Naive thymus-derived CD4-positive, alpha-beta T cell (primary cell): Measurements from ENCODE around the gene MATK. TPM values are rescaled to one million over a fixed set of nuclear protein-coding genes. Genes with fewer than 3 reads are reported as not detected.
A peak's percentile ranks its signal among the peaks of the same experiment; 100 is the strongest.

Source experiments
- ATAC-seq: fragments of 150-1000 bp; cut with Tn5 transposase; 2 replicates; pipeline ENCODE4 v1.10.0; 2021; ENCODE audit warnings: mild to moderate bottlenecking, moderate library complexity
- CTCF ChIA-PET: fragments of 350-600 bp; sonication (Branson Sonifier 250); formaldehyde crosslinking; loops from one replicate; lab custom pipeline; 2021; ENCODE audit warnings: antibody characterized with exemption; lab: Charles Lee
- POLR2A ChIA-PET: fragments of 350-600 bp; sonication (Branson Sonifier 250); formaldehyde crosslinking; loops from one replicate; lab custom pipeline; 2021; ENCODE audit warnings: antibody characterized with exemption, inconsistent platforms; lab: Charles Lee
- DNase-seq, 9 donors: peaks; one replicate each; pipeline versions ENCODE4 v3.0.0 to v3.0.0-alpha.2; 2020 to 2022; ENCODE audit warnings: mixed read lengths in 1 of 9
- H3K27ac ChIP-seq: one replicate; pipeline ENCODE4 v1.7.0; 2013; ENCODE audit warnings: mild to moderate bottlenecking, low read depth, low read length, moderate library complexity
- H3K27me3 ChIP-seq, 2 donors: one replicate each; pipeline ENCODE4 v1.7.0; 2013; ENCODE audit warnings: low read length in 2 of 2, mild to moderate bottlenecking in 2 of 2, moderate library complexity in 2 of 2; ENCODE audit not compliant: control insufficient read depth in 2 of 2, insufficient read depth in 2 of 2
- H3K36me3 ChIP-seq, 3 experiments: 1 replicate in 2 of 3; 2 replicates in 1 of 3; pipeline ENCODE4 v1.7.0; 2013; ENCODE audit warnings: low read length in 3 of 3, mild to moderate bottlenecking in 3 of 3, moderate library complexity in 1 of 3; ENCODE audit not compliant: insufficient read depth in 3 of 3, control insufficient read depth in 2 of 3
- H3K4me1 ChIP-seq, 2 donors: one replicate each; pipeline ENCODE4 v1.7.0; 2013; ENCODE audit warnings: low read length in 2 of 2, mild to moderate bottlenecking in 2 of 2, moderate library complexity in 1 of 2; ENCODE audit not compliant: control insufficient read depth in 2 of 2, insufficient read depth in 2 of 2
- H3K4me3 ChIP-seq: 2 replicates; pipeline ENCODE4 v1.7.0; 2013; ENCODE audit warnings: mild to moderate bottlenecking, low read length
- H3K9me3 ChIP-seq, 3 experiments: 1 replicate in 2 of 3; 2 replicates in 1 of 3; pipeline ENCODE4 v1.7.0; 2013; ENCODE audit warnings: low read length in 3 of 3; ENCODE audit not compliant: control insufficient read depth in 2 of 3
- H3K27ac Mint-ChIP-seq, 9 donors: one replicate each; pipeline ENCODE4 v1.8.0; 2020 to 2022; ENCODE audit warnings: mixed read lengths in 9 of 9, mild to moderate bottlenecking in 8 of 9, moderate library complexity in 5 of 9, inconsistent platforms in 2 of 9
- H3K27me3 Mint-ChIP-seq, 5 donors: one replicate each; pipeline ENCODE4 v1.8.0; 2021 to 2022; ENCODE audit warnings: mixed read lengths in 5 of 5, mild to moderate bottlenecking in 1 of 5
- H3K36me3 Mint-ChIP-seq, 5 donors: one replicate each; pipeline ENCODE4 v1.8.0; 2020 to 2022; ENCODE audit warnings: mixed read lengths in 5 of 5, mild to moderate bottlenecking in 3 of 5, inconsistent platforms in 1 of 5
- H3K4me1 Mint-ChIP-seq, 7 donors: one replicate each; pipeline ENCODE4 v1.8.0; 2020 to 2022; ENCODE audit warnings: mixed read lengths in 7 of 7, mild to moderate bottlenecking in 3 of 7, inconsistent platforms in 1 of 7
- H3K4me3 Mint-ChIP-seq, 10 donors: one replicate each; pipeline ENCODE4 v1.8.0; 2020 to 2022; ENCODE audit warnings: mild to moderate bottlenecking in 10 of 10, mixed read lengths in 10 of 10, moderate library complexity in 6 of 10, inconsistent platforms in 2 of 10
- H3K9me3 Mint-ChIP-seq, 11 donors: one replicate each; pipeline ENCODE4 v1.8.0; 2020 to 2022; ENCODE audit warnings: mixed read lengths in 11 of 11, mild to moderate bottlenecking in 4 of 11, inconsistent platforms in 1 of 11, moderate library complexity in 1 of 11
- intact Hi-C, 2 donors: fragments of 100-400 bp; cut with micrococcal nuclease; formaldehyde crosslinking; loops; one replicate each; pipeline ENCODE4 v1.15.1; 2023
- polyA plus RNA-seq, 2 donors: library from polyadenylated mRNA; unstranded; fragments of 300-500 nt; fragmentation: Illumina TruSeq; gene quantifications; one replicate each; pipeline ENCODE4 v1.2.3, GENCODE V29; 2021
- total RNA-seq, 6 experiments: library from RNA in 5 of 6; stranded (reverse) in 5 of 6; gene quantifications; 1 replicate in 5 of 6; 2 replicates in 1 of 6; pipeline ENCODE4 v1.2.3 and lab custom pipeline; 2021 to 2026

Gene MATK
- total and polyA plus RNA-seq, 7 experiments from 2014 or later: 1.6 to 32.6 (median 13.0) TPM

DNA sequence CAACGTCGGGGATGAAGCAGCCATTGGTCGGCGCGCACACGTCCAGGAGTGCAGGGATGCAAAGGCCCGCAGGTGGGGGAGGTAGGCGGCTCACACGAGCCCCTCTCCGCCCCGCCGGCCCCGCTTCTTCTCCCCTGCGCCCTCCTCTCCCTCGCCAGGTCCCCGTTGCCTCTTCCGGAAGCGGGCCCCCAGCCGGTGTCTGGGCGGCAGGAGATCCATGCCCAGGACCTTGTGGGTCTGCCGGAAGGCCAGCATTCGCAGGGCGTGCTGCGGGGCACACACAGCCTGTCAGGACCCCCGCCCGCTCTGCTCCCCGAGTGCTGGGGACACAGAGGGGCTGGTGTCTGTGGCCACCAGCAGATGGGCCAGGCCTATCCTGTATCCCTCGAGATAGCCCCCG lies 19.7 kb upstream of the MATK start:
- H3K9me3 Mint-ChIP-seq: peaks cover 0 to 6% (median 0%) of the 10 kb centered on the region in 11 donors
- H3K4me1 Mint-ChIP-seq: peaks cover 7 to 33% (median 21%) of the 10 kb centered on the region in 7 donors
- no peaks in the 10 kb centered on the region for H3K27me3 ChIP-seq
- no peak overlapping the region for H3K27ac Mint-ChIP-seq
- ChIA-PET CTCF (no interaction called here), POLR2A (interaction anchor here (0.9 to 1.3 kb wide), 2 partner anchors 13 to 43 kb away, joined by 3 read pairs; partner anchors contain the start of gene MRPL54)
- no peak overlapping the region for H3K4me3 Mint-ChIP-seq
- no peak for ATAC-seq
- no peak overlapping the region for H3K27ac ChIP-seq
- H3K36me3 ChIP-seq: no peaks in the 10 kb centered on the region
- no peak overlapping the region for H3K4me3 ChIP-seq
- H3K36me3 Mint-ChIP-seq: no peaks in the 10 kb centered on the region
- DNase-seq: no peak
- intact Hi-C loops: no loop called here
- peaks cover 11 to 14% of the 10 kb centered on the region in 2 donors for H3K4me1 ChIP-seq
- H3K27me3 Mint-ChIP-seq: peaks cover 0 to 5% (median 0%) of the 10 kb centered on the region in 5 donors
- no peaks in the 10 kb centered on the region for H3K9me3 ChIP-seq

DNA sequence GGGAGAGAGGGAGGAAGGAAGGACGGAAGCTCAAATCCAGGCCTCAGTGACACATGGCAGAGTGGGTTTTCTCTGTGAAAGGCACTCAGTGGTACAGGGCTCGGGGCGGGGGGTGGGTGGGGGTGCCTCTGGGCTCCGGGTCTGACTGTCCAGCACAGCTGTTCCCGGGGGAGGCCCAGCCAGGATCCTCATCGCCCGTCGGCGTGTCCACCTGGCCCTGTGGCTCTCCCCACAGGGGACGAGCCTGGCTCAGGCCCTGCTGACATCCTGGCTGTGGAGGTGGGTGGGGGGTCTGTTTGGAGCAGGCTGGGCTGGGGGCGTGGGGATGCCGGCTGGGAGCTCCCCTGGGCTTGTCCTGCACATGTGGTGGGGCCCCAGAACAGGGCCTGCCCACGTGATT lies 18.2 kb upstream of the MATK start:
- Mint-ChIP-seq H3K27me3 (peaks cover 0 to 7% (median 0%) of the 10 kb centered on the region in 5 donors), H3K4me3 (no peak overlapping the region), H3K4me1 (peaks cover 7 to 39% (median 26%) of the 10 kb centered on the region in 7 donors), H3K9me3 (peaks cover 0 to 6% (median 0%) of the 10 kb centered on the region in 11 donors), H3K36me3 (peaks cover 0 to 1% (median 0%) of the 10 kb centered on the region in 5 donors), H3K27ac (no peak overlapping the region)
- POLR2A ChIA-PET: interaction anchor here (1.3 to 1.4 kb wide), 2 partner anchors 42 kb away, joined by 3 read pairs; partner anchors contain the start of gene MRPL54
- H3K27ac ChIP-seq: no peak overlapping the region
- no peaks in the 10 kb centered on the region for H3K9me3 ChIP-seq
- no peaks in the 10 kb centered on the region for H3K27me3 ChIP-seq
- no peak for ATAC-seq
- intact Hi-C loops: no loop called here
- H3K4me3 ChIP-seq: no peak overlapping the region
- no peak for DNase-seq
- no peaks in the 10 kb centered on the region for H3K36me3 ChIP-seq
- H3K4me1 ChIP-seq: peaks cover 12 to 15% of the 10 kb centered on the region in 2 donors
- CTCF ChIA-PET: no interaction called here

DNA sequence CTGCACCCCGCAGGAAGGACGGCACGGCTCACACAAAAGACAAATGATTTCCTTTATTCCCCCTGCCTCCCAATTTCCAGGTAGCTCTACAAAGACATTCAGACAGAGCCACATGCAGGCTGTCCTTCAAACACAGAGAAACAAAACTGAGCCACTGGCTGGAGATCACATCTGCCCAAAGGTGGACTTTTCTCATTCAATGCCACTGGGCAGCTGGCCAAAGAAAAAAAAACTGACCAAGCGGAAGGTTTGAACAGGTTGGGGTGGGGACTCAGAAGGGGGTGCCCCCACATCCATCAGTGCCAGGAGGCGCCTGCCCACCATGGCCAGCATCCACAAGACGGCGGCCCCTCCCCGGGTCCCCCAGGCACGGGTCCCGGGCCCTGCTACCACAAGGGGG lies 17.8 kb upstream of the MATK start:
- no peak for ATAC-seq
- intact Hi-C loops: no loop called here
- Mint-ChIP-seq H3K4me3 (no peak overlapping the region), H3K27me3 (peaks cover 0 to 7% (median 0%) of the 10 kb centered on the region in 5 donors), H3K36me3 (peaks cover 0 to 1% (median 0%) of the 10 kb centered on the region in 5 donors), H3K27ac (peak overlapping the region in 2 of 9 donors; percentile 39 to 75), H3K4me1 (peaks cover 12 to 44% (median 30%) of the 10 kb centered on the region in 7 donors), H3K9me3 (peaks cover 0 to 6% (median 0%) of the 10 kb centered on the region in 11 donors)
- DNase-seq: no peak
- ChIA-PET POLR2A (interaction anchor here (1.4 kb wide), 1 partner anchor 41 kb away, joined by 3 read pairs; the partner anchor contains the start of gene MRPL54), CTCF (no interaction called here)
- Histone ChIP-seq H3K27ac (no peak overlapping the region), H3K27me3 (no peaks in the 10 kb centered on the region), H3K4me3 (no peak overlapping the region), H3K9me3 (no peaks in the 10 kb centered on the region), H3K36me3 (no peaks in the 10 kb centered on the region), H3K4me1 (peaks cover 12 to 19% of the 10 kb centered on the region in 2 donors)

DNA sequence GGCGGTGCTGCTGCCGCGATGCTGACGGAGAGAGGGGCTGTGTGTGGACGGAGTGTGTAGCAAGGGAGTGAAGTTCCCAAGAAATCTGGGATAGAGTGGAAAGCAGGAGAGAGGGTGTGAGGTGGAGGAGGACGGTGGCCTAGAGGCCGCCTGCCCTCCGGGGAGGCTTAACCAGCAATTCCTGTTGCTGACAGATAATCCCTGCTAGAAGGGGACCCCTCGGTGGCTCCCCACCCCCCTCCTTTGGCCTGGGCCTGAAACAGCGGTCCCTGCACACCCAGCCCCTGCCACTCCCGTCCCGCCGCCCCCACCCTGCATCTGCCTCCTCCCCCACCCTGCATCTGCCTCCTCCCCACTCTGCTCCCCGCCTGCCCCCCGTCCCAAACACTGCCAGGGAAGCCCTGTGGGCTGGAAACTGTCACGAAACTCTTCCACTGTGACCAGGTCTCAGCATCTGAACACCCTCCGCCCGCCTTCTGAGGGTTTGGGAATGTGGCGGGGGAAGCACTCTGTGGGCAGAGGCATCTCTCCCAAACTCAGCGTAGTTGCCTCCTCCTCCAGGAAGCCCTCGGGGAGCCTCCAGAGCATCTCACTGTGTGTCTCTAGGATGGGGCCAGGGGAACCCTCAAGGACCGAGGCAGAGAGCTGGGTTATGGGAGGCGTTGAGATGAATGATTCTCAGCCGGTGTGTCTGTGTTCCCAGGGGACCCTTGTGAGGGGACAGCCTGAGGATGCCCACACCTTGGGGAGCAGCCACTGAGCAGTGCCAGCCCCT lies 17.1 kb upstream of the MATK start:
- intact Hi-C loops: no loop called here
- Mint-ChIP-seq H3K27ac (peak overlapping the region in 3 of 9 donors; percentile 9 to 58 (median 11)), H3K4me3 (no peak overlapping the region), H3K36me3 (peaks cover 0 to 1% (median 0%) of the 10 kb centered on the region in 5 donors), H3K9me3 (peaks cover 0 to 6% (median 0%) of the 10 kb centered on the region in 11 donors), H3K27me3 (peaks cover 0 to 7% (median 0%) of the 10 kb centered on the region in 5 donors), H3K4me1 (peaks cover 14 to 47% (median 33%) of the 10 kb centered on the region in 7 donors)
- ChIA-PET POLR2A (interaction anchor here (1.4 kb wide), 1 partner anchor 41 kb away, joined by 3 read pairs; the partner anchor contains the start of gene MRPL54), CTCF (no interaction called here)
- H3K9me3 ChIP-seq: no peaks in the 10 kb centered on the region
- no peak overlapping the region for H3K4me3 ChIP-seq
- no peaks in the 10 kb centered on the region for H3K36me3 ChIP-seq
- DNase-seq: no peak
- no peaks in the 10 kb centered on the region for H3K27me3 ChIP-seq
- ATAC-seq: no peak
- no peak overlapping the region for H3K27ac ChIP-seq
- peaks cover 12 to 25% of the 10 kb centered on the region in 2 donors for H3K4me1 ChIP-seq

DNA sequence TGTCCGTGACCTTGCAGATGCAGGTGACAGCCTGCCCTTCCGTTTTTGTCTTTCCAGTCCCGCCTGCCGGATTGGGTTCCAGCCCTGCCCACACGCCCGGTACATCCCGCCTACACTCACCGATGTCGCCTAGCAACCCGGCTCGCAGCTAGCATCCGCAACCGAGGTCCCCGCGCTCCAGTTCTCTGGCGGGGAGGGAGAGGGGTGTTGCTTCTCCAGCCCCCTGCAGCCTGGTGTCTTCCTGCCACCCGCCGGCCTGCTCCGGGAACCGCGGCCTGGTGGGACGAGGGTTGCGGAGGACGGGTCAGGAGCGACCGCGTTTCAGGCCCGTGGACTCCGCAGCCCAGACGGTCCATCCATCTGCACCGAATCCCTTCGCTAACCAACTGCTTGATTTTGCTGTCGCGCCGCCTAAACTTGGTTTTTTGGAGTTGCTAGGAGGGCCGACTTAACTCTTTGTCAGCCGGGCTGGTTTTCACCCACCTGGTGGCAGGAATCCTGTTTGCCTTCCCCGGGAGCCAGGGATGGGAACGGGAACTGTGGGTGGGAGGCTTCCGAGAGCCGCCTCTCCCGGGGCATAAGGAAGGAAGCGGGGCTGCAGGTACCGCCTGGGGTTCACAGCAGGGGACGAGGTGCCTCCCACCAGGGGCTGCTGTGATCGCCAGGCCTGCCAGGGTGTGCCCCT lies 15.4 kb upstream of the MATK start:
- ATAC-seq (peak; percentile 81), DNase-seq (peak in 8 of 9 donors; percentile 42 to 70 (median 56))
- H3K4me1 Mint-ChIP-seq: peaks cover 16 to 51% (median 30%) of the 10 kb centered on the region in 7 donors
- Histone ChIP-seq H3K27ac (no peak overlapping the region), H3K4me3 (peak overlapping the region; percentile 34), H3K4me1 (peaks cover 12 to 32% of the 10 kb centered on the region in 2 donors), H3K36me3 (no peaks in the 10 kb centered on the region), H3K27me3 (no peaks in the 10 kb centered on the region), H3K9me3 (peaks cover 0 to 3% (median 0%) of the 10 kb centered on the region in 3 experiments)
- peak overlapping the region in 4 of 9 donors; percentile 17 to 75 (median 42) for H3K27ac Mint-ChIP-seq
- H3K27me3 Mint-ChIP-seq: peaks cover 0 to 7% (median 0%) of the 10 kb centered on the region in 5 donors
- ChIA-PET POLR2A (no interaction called here), CTCF (no interaction called here)
- H3K9me3 Mint-ChIP-seq: peaks cover 0 to 8% (median 5%) of the 10 kb centered on the region in 11 donors
- H3K4me3 Mint-ChIP-seq: peak overlapping the region; percentile 56 to 77 (median 73)
- peaks cover 0 to 9% (median 4%) of the 10 kb centered on the region in 5 donors for H3K36me3 Mint-ChIP-seq
- intact Hi-C loops: loop anchor here in 1 of 2 donors (1.0 kb wide), 1 partner anchor 21 kb away; no protein-coding TSS in a partner anchor

DNA sequence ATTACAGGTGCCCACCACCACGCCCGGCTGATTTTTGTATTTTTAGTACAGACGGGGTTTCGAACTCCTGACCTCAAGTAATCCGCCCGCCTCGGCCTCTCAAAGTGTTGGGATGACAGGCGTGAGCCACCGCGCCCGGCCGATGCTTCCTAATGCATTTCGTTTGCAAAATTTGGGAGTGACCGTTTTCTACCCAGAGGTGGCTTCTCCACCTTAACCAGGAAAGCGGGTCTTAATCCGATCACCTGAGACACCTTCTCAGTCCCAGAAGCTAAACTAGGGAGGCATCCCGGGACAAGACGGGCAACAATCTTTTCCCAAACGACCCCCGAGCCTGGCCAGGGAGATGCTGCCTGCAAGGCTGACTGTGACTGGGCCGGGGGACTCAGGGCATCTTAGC lies 14.8 kb upstream of the MATK start:
- Histone ChIP-seq H3K4me1 (peaks cover 12 to 32% of the 10 kb centered on the region in 2 donors), H3K27me3 (no peaks in the 10 kb centered on the region), H3K4me3 (peak overlapping the region; percentile 34), H3K9me3 (peaks cover 0 to 3% (median 0%) of the 10 kb centered on the region in 3 experiments), H3K36me3 (no peaks in the 10 kb centered on the region), H3K27ac (no peak overlapping the region)
- ATAC-seq (no peak), DNase-seq (no peak)
- H3K36me3 Mint-ChIP-seq: peaks cover 0 to 11% (median 5%) of the 10 kb centered on the region in 5 donors
- CTCF ChIA-PET: interaction anchor here (0.8 kb wide), 1 partner anchor 14 kb away, joined by 5 read pairs; no protein-coding TSS in a partner anchor
- H3K4me3 Mint-ChIP-seq: peak overlapping the region in 9 of 10 donors; percentile 56 to 77 (median 73)
- H3K27ac Mint-ChIP-seq: peak overlapping the region in 2 of 9 donors; percentile 28 to 75
- intact Hi-C loops: loop anchor here in 1 of 2 donors (1.0 kb wide), 1 partner anchor 21 kb away; no protein-coding TSS in a partner anchor
- peaks cover 0 to 11% (median 6%) of the 10 kb centered on the region in 11 donors for H3K9me3 Mint-ChIP-seq
- H3K4me1 Mint-ChIP-seq: peaks cover 16 to 49% (median 29%) of the 10 kb centered on the region in 7 donors
- POLR2A ChIA-PET: no interaction called here
- peaks cover 0 to 7% (median 0%) of the 10 kb centered on the region in 5 donors for H3K27me3 Mint-ChIP-seq
